H9 (cell line): ENCODE measurements around the gene LNPEP. TPM values are rescaled to one million over a fixed set of nuclear protein-coding genes. Genes with fewer than 3 reads are reported as not detected.

Experiments used
- DNase-seq: peaks from one replicate; pipeline ENCODE4 v3.0.0-alpha.2; 2017
- H2AFZ ChIP-seq: one replicate; pipeline ENCODE4 v1.6.1; 2013; ENCODE audit warnings: mild to moderate bottlenecking, low read length, control low read depth, moderate library complexity
- H2AK5ac ChIP-seq: 2 replicates; pipeline ENCODE4 v1.6.1; 2013; ENCODE audit warnings: low read length, control low read depth, mixed read lengths; ENCODE audit not compliant: insufficient read length
- H2BK120ac ChIP-seq: one replicate; pipeline ENCODE4 v1.6.1; 2013; ENCODE audit warnings: low read depth, mild to moderate bottlenecking, low read length, control low read depth, inconsistent platforms; ENCODE audit not compliant: poor library complexity, severe bottlenecking
- H2BK12ac ChIP-seq: 2 replicates; pipeline ENCODE4 v1.6.1; 2013; ENCODE audit warnings: low read length, control low read depth, mixed read lengths, low read depth; ENCODE audit not compliant: insufficient read length
- H2BK15ac ChIP-seq: 2 replicates; pipeline ENCODE4 v1.6.1; 2013; ENCODE audit warnings: low read depth, low read length, control low read depth
- H2BK20ac ChIP-seq: one replicate; pipeline ENCODE4 v1.6.1; 2013; ENCODE audit warnings: low read depth, mild to moderate bottlenecking, low read length, control low read depth, inconsistent platforms; ENCODE audit not compliant: poor library complexity, severe bottlenecking
- H2BK5ac ChIP-seq: 2 replicates; pipeline ENCODE4 v1.6.1; 2013; ENCODE audit warnings: low read length, control low read depth, mixed read lengths; ENCODE audit not compliant: insufficient read length
- H3K14ac ChIP-seq: 2 replicates; pipeline ENCODE4 v1.6.1; 2013; ENCODE audit warnings: low read length, control low read depth; ENCODE audit not compliant: insufficient read depth
- H3K18ac ChIP-seq: 2 replicates; pipeline ENCODE4 v1.6.1; 2013; ENCODE audit warnings: low read depth, mild to moderate bottlenecking, mixed read lengths, low read length, control low read depth; ENCODE audit not compliant: insufficient read length
- H3K23ac ChIP-seq: 2 replicates; pipeline ENCODE4 v1.6.1; 2013; ENCODE audit warnings: low read length, control low read depth, mixed read lengths, low read depth; ENCODE audit not compliant: insufficient read length
- H3K23me2 ChIP-seq: 2 replicates; pipeline ENCODE4 v1.6.1; 2013; ENCODE audit warnings: low read depth, mild to moderate bottlenecking, mixed read lengths, low read length, control low read depth; ENCODE audit not compliant: insufficient read length, poor library complexity, severe bottlenecking
- H3K27ac ChIP-seq: 2 replicates; pipeline ENCODE4 v1.5.1; 2013; ENCODE audit warnings: low read length, control low read depth, mixed read lengths, low read depth; ENCODE audit not compliant: insufficient read length
- H3K27me3 ChIP-seq: 2 replicates; pipeline ENCODE4 v1.6.1; 2013; ENCODE audit warnings: low read length, control low read depth, inconsistent platforms; ENCODE audit not compliant: insufficient read depth
- H3K4ac ChIP-seq: 2 replicates; pipeline ENCODE4 v1.6.1; 2013; ENCODE audit warnings: low read depth, mild to moderate bottlenecking, control low read depth, inconsistent platforms, low read length, moderate library complexity
- H3K4me1 ChIP-seq: 2 replicates; pipeline ENCODE4 v1.6.1; 2013; ENCODE audit warnings: low read length, control low read depth, inconsistent platforms; ENCODE audit not compliant: insufficient read depth
- H3K4me2 ChIP-seq: 2 replicates; pipeline ENCODE4 v1.6.1; 2013; ENCODE audit warnings: low read length, control low read depth, mixed read lengths; ENCODE audit not compliant: insufficient read length, insufficient read depth
- H3K56ac ChIP-seq: 2 replicates; pipeline ENCODE4 v1.6.1; 2013; ENCODE audit warnings: low read depth, mild to moderate bottlenecking, mixed read lengths, low read length, control low read depth; ENCODE audit not compliant: insufficient read length
- H3K79me1 ChIP-seq: 2 replicates; pipeline ENCODE4 v1.6.1; 2013; ENCODE audit warnings: low read depth, mild to moderate bottlenecking, moderate library complexity, low read length, control low read depth, inconsistent platforms; ENCODE audit not compliant: insufficient read depth, poor library complexity, severe bottlenecking
- H3K79me2 ChIP-seq: 2 replicates; pipeline ENCODE4 v1.6.1; 2013; ENCODE audit warnings: low read length, control low read depth, inconsistent platforms; ENCODE audit not compliant: insufficient read depth
- H3K9ac ChIP-seq: 2 replicates; pipeline ENCODE4 v1.6.1; 2013; ENCODE audit warnings: low read length, control low read depth, mixed read lengths; ENCODE audit not compliant: insufficient read length; ENCODE audit errors: extremely low read depth
- H3K9me3 ChIP-seq: one replicate; pipeline ENCODE4 v1.6.1; 2013; ENCODE audit warnings: low read depth, low read length, inconsistent platforms; ENCODE audit not compliant: control insufficient read depth
- H3T11ph ChIP-seq: one replicate; pipeline ENCODE4 v1.6.1; 2013; ENCODE audit warnings: mild to moderate bottlenecking, low read length, control low read depth, inconsistent platforms
- H4K20me1 ChIP-seq: one replicate; pipeline ENCODE4 v1.6.1; 2013; ENCODE audit not compliant: control insufficient read depth, insufficient read length, insufficient read depth
- H4K5ac ChIP-seq: 2 replicates; pipeline ENCODE4 v1.6.1; 2013; ENCODE audit warnings: low read depth, mild to moderate bottlenecking, mixed read lengths, low read length, control low read depth; ENCODE audit not compliant: insufficient read length
- H4K8ac ChIP-seq: replicated peaks from 2 replicates; pipeline ENCODE4 v1.6.1; 2013; ENCODE audit warnings: low read length, control low read depth, mixed read lengths, low read depth; ENCODE audit not compliant: insufficient read length
- H4K91ac ChIP-seq: 2 replicates; pipeline ENCODE4 v1.6.1; 2013; ENCODE audit warnings: low read depth, mild to moderate bottlenecking, moderate library complexity, mixed read lengths, low read length, control low read depth; ENCODE audit not compliant: insufficient read length
- H3K27ac Mint-ChIP-seq, 3 experiments: 2 replicates in 2 of 3; 3 replicates in 1 of 3; pipeline ENCODE4 v1.8.0; 2020 to 2021; ENCODE audit warnings: mixed read lengths in 3 of 3, mild to moderate bottlenecking in 1 of 3, moderate library complexity in 1 of 3
- H3K27me3 Mint-ChIP-seq: 2 replicates; pipeline ENCODE4 v1.8.0; 2021; ENCODE audit warnings: low read depth, mild to moderate bottlenecking, moderate library complexity, mixed read lengths
- H3K36me3 Mint-ChIP-seq, 3 experiments: 2 replicates in 2 of 3; 3 replicates in 1 of 3; pipeline ENCODE4 v1.8.0; 2020 to 2021; ENCODE audit warnings: low read depth in 3 of 3, mixed read lengths in 3 of 3; ENCODE audit not compliant: insufficient read depth in 1 of 3
- H3K4me1 Mint-ChIP-seq, 2 experiments: 2 replicates each; pipeline ENCODE4 v1.8.0; 2020; ENCODE audit warnings: mixed read lengths in 2 of 2
- H3K4me3 Mint-ChIP-seq, 2 experiments: 2 replicates in 1 of 2; 3 replicates in 1 of 2; pipeline ENCODE4 v1.8.0; 2020 to 2021; ENCODE audit warnings: mild to moderate bottlenecking in 2 of 2, mixed read lengths in 2 of 2, moderate library complexity in 1 of 2
- H3K9me3 Mint-ChIP-seq, 2 experiments: 2 replicates in 1 of 2; 3 replicates in 1 of 2; pipeline ENCODE4 v1.8.0; 2020; ENCODE audit warnings: mild to moderate bottlenecking in 2 of 2, mixed read lengths in 2 of 2, moderate library complexity in 1 of 2
- WGBS: extraction: QIAGEN DNeasy Blood & Tissue Kit; methylation state at CpG from one replicate; pipeline ENCODE4 v1.1.7; 2013; ENCODE audit warnings: missing lambda C conversion rate, low lambda C conversion rate, mixed read lengths; ENCODE audit not compliant: insufficient read length; ENCODE audit errors: extremely low coverage; 5-methylcytosine and 5-hydroxymethylcytosine counted together
- total RNA-seq: library from RNA; stranded (reverse); gene quantifications from 2 replicates; pipeline ENCODE4 v1.2.1, GENCODE V29; 2021
- TF ChIP-seq, protein P1 (sequence below): fragments of 200-600 bp; sonication (generic); conservative IDR thresholded peaks from 3 replicates; pipeline ENCODE4 v1.8.0; 2021; ENCODE audit warnings: antibody characterized with exemption, mild to moderate bottlenecking

Gene LNPEP
- total RNA-seq, 1 experiment from 2014 or later = 4.1 TPM

DNA sequence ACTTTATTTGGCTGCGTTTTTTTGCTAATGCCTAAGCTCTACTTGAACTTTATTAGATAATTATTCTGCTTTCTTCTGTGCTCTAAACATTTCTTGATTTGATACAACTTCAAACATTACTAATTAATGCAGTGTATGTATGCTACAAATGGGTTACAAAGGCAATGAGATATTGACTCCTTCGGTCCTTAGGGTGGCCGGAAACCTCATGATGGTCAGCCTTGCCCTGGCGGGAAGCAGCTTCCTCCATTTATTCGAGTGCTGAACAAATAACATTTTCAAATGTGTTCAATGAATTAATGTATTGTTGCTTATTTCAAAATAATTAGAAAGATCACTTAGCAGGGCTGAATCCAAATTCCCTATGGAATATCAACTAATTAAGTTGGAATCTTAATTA lies 3.9 kb upstream of the LNPEP start:
- Mint-ChIP-seq H3K27me3 (peaks cover 6% of the 10 kb centered on the region), H3K9me3 (no peaks in the 10 kb centered on the region; a peak in 2 of 5 replicates), H3K36me3 (no peaks in the 10 kb centered on the region), H3K27ac (no peak overlapping the region), H3K4me3 (no peak overlapping the region), H3K4me1 (peaks cover 16 to 19% of the 10 kb centered on the region in 2 experiments)
- H3T11ph ChIP-seq = no peak overlapping the region
- no peak overlapping the region for H4K91ac ChIP-seq
- no peak overlapping the region for H2AK5ac ChIP-seq
- no peak overlapping the region for H4K8ac ChIP-seq
- H3K79me1 ChIP-seq = no peaks in the 10 kb centered on the region
- no peaks in the 10 kb centered on the region for H3K79me2 ChIP-seq
- peaks cover 13% of the 10 kb centered on the region for H3K23me2 ChIP-seq
- no peaks in the 10 kb centered on the region for H4K20me1 ChIP-seq
- TF ChIP-seq, protein P1, sequence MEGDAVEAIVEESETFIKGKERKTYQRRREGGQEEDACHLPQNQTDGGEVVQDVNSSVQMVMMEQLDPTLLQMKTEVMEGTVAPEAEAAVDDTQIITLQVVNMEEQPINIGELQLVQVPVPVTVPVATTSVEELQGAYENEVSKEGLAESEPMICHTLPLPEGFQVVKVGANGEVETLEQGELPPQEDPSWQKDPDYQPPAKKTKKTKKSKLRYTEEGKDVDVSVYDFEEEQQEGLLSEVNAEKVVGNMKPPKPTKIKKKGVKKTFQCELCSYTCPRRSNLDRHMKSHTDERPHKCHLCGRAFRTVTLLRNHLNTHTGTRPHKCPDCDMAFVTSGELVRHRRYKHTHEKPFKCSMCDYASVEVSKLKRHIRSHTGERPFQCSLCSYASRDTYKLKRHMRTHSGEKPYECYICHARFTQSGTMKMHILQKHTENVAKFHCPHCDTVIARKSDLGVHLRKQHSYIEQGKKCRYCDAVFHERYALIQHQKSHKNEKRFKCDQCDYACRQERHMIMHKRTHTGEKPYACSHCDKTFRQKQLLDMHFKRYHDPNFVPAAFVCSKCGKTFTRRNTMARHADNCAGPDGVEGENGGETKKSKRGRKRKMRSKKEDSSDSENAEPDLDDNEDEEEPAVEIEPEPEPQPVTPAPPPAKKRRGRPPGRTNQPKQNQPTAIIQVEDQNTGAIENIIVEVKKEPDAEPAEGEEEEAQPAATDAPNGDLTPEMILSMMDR = no peak
- H3K56ac ChIP-seq = no peak overlapping the region
- no peak overlapping the region for H2BK12ac ChIP-seq
- H2AFZ ChIP-seq = no peak overlapping the region
- H4K5ac ChIP-seq = no peak overlapping the region
- no peaks in the 10 kb centered on the region; the same call in none of the 2 replicates for H3K27me3 ChIP-seq
- no peak overlapping the region for H3K4me2 ChIP-seq
- no peak overlapping the region for H3K23ac ChIP-seq
- H2BK5ac ChIP-seq = no peak overlapping the region
- DNase-seq = no peak
- H3K18ac ChIP-seq = no peak overlapping the region
- no peak overlapping the region for H3K14ac ChIP-seq
- no peak overlapping the region for H2BK15ac ChIP-seq
- H3K4me1 ChIP-seq = peaks cover 2% of the 10 kb centered on the region; the same call in 1 of the 2 replicates
- H2BK120ac ChIP-seq = no peak overlapping the region
- no peak overlapping the region for H3K27ac ChIP-seq
- no peak overlapping the region for H2BK20ac ChIP-seq
- no peak overlapping the region for H3K4ac ChIP-seq
- no peaks in the 10 kb centered on the region for H3K9me3 ChIP-seq
- no CpG with 5 or more reads among the region's 5 CpGs for WGBS
- H3K9ac ChIP-seq = no peak overlapping the region
